MCF 10A (cell line): ENCODE data around the gene CLEC1A. TPM values are rescaled to one million over a fixed set of nuclear protein-coding genes. Genes with fewer than 3 reads are reported as not detected.

Experiments used
- BruUV-seq: library from RNA; stranded (reverse); fragments of 400-500 nt; replicated peaks from 2 replicates; lab custom pipeline; 2021; lab: Mats Ljungman, UMichigan
- CTCF ChIA-PET: fragments of 300-600 bp; sonication (Branson Sonifier 250); formaldehyde crosslinking; extraction: SDS; loops from one replicate; lab custom pipeline; 2021; ENCODE audit warnings: antibody characterized with exemption, inconsistent platforms; lab: Yijun Ruan, JAX
- POLR2A ChIA-PET: fragments of 300-600, 350-650 bp; sonication (Branson Sonifier 250); formaldehyde crosslinking; extraction: SDS; loops from one replicate; lab custom pipeline; 2020; ENCODE audit warnings: antibody characterized with exemption, inconsistent platforms; lab: Yijun Ruan, JAX
- DNase-seq: peaks from one replicate; pipeline ENCODE4 v3.0.0-alpha.2; 2018; ENCODE audit not compliant: unreplicated experiment
- H3K27ac Mint-ChIP-seq: one replicate; pipeline ENCODE4 v1.8.0; 2022; ENCODE audit warnings: mild to moderate bottlenecking, low read depth, mixed read lengths; ENCODE audit not compliant: unreplicated experiment
- H3K27me3 Mint-ChIP-seq: one replicate; pipeline ENCODE4 v1.8.0; 2022; ENCODE audit warnings: mixed read lengths; ENCODE audit not compliant: insufficient read depth, unreplicated experiment
- H3K36me3 Mint-ChIP-seq: one replicate; pipeline ENCODE4 v1.8.0; 2022; ENCODE audit warnings: mild to moderate bottlenecking, moderate library complexity, mixed read lengths; ENCODE audit not compliant: insufficient read depth, unreplicated experiment
- H3K4me1 Mint-ChIP-seq: one replicate; pipeline ENCODE4 v1.8.0; 2022; ENCODE audit warnings: mixed read lengths; ENCODE audit not compliant: insufficient read depth, unreplicated experiment
- H3K4me3 Mint-ChIP-seq: one replicate; pipeline ENCODE4 v1.8.0; 2022; ENCODE audit warnings: mild to moderate bottlenecking, moderate library complexity, mixed read lengths; ENCODE audit not compliant: unreplicated experiment
- H3K9me3 Mint-ChIP-seq: one replicate; pipeline ENCODE4 v1.8.0; 2022; ENCODE audit warnings: mixed read lengths; ENCODE audit not compliant: unreplicated experiment
- intact Hi-C: fragments of 100-400 bp; cut with micrococcal nuclease; formaldehyde crosslinking; loops from 2 replicates; pipeline ENCODE4 v1.14.1; 2022
- total RNA-seq: library from RNA; stranded (reverse); gene quantifications from 2 replicates; pipeline ENCODE4 v1.2.3, GENCODE V29; 2022
- TF ChIP-seq, protein P1 (sequence below): fragments of 200-600 bp; IDR thresholded peaks from one replicate; pipeline ENCODE4 v1.8.0; 2022; ENCODE audit warnings: antibody characterized with exemption, mild to moderate bottlenecking; ENCODE audit not compliant: unreplicated experiment

Gene CLEC1A
- total RNA-seq, 1 experiment from 2014 or later: not detected

DNA sequence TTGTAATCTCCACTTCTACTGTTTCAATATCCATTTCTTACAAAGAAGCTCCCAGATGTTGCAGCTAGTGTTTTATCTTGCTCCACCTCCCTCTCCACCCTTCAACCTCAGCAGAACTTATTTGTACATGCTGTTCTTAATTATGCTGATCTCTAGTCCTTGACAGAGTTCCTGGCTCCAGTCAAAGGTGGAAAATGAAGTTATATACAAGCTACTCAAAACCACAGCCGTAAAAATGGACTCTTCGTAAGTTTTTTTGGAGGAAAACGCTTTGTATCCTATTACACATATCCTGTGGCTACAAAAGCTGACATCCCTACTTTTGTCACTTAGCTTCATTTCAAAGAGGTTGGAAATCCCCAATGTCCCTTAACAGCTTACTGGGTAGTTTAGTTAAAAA, 1.3 kb downstream of the CLEC1A start:
- peak overlapping the region; percentile 24 for H3K27ac Mint-ChIP-seq
- no TSS peak for BruUV-seq
- no peak overlapping the region for H3K4me3 Mint-ChIP-seq
- peaks cover 20% of the 10 kb centered on the region for H3K4me1 Mint-ChIP-seq
- ChIA-PET POLR2A (interaction anchor here (0.6 to 1.0 kb wide), 6 partner anchors 15 to 1008 kb away, joined by 3 to 4 read pairs (median 3); partner anchors contain the start of gene GABARAPL1), CTCF (interaction anchor here (0.6 to 1.1 kb wide), 4 partner anchors 39 to 58 kb away, joined by 3 to 4 read pairs (median 3); no protein-coding TSS in a partner anchor)
- TF ChIP-seq, protein P1, sequence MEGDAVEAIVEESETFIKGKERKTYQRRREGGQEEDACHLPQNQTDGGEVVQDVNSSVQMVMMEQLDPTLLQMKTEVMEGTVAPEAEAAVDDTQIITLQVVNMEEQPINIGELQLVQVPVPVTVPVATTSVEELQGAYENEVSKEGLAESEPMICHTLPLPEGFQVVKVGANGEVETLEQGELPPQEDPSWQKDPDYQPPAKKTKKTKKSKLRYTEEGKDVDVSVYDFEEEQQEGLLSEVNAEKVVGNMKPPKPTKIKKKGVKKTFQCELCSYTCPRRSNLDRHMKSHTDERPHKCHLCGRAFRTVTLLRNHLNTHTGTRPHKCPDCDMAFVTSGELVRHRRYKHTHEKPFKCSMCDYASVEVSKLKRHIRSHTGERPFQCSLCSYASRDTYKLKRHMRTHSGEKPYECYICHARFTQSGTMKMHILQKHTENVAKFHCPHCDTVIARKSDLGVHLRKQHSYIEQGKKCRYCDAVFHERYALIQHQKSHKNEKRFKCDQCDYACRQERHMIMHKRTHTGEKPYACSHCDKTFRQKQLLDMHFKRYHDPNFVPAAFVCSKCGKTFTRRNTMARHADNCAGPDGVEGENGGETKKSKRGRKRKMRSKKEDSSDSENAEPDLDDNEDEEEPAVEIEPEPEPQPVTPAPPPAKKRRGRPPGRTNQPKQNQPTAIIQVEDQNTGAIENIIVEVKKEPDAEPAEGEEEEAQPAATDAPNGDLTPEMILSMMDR: no peak
- intact Hi-C loops: no loop called here
- H3K27me3 Mint-ChIP-seq: no peaks in the 10 kb centered on the region
- DNase-seq: no peak
- no peaks in the 10 kb centered on the region for H3K9me3 Mint-ChIP-seq
- H3K36me3 Mint-ChIP-seq: no peaks in the 10 kb centered on the region

DNA sequence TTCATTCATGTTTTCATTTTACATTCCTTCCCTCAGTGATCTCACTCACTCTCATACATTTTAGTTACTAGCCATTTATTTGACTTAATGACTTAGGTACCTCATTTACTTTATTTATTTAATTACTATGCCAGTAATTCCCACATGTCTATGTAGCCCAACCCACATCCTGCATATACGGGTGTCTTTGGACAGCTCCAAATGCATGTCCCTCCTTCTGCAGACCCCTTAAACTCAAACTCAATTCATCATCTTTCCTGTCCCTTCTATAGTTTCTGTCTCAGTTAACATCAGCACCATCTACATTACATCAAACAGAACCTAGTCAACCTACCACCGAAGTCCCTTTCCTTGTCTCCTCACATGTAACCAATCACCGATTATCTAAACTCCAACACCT, 2.8 kb downstream of the CLEC1A start:
- POLR2A ChIA-PET: no interaction called here
- no peak for DNase-seq
- Mint-ChIP-seq H3K27ac (no peak overlapping the region), H3K36me3 (no peaks in the 10 kb centered on the region), H3K9me3 (no peaks in the 10 kb centered on the region), H3K4me1 (peaks cover 9% of the 10 kb centered on the region), H3K27me3 (no peaks in the 10 kb centered on the region), H3K4me3 (no peak overlapping the region)
- intact Hi-C loops: no loop called here
- no TSS peak for BruUV-seq
- CTCF ChIA-PET: interaction anchor here (0.6 kb wide), 1 partner anchor 338 kb away, joined by 4 read pairs; no protein-coding TSS in a partner anchor
- TF ChIP-seq, protein P1: no peak

DNA sequence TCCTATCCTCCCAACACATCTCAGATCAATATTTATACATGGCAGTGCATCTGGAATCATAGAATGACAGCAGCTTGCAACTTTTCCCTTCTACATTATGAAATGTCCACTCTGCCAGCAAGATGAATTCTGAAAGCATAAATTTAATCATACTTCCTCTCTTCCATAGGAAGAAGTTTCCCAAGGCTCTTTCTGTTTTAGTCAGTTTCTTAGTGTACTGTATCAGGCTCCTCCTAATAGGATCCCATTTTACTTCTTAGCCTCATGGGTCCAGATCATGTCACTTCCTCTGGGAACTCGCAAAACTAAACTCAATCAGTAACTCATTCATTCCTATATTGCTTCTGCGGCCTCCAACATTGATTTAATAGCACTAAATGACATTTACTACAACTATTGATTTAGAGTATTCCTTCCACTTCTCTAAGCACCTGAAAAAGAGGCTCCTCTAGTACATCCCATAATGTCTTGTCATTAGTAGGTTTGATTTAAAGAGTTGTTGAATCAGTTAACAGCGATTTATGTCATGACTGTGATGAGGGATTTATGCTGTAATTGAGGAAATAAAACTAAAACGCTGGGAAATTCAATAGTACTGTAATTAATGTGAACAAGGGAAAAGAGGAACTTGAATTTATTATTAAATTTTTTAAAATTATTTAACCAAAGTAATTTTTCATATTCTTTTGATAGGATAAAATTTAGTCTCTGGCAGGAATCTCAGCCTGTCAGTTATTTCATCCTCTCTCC, 4.0 kb downstream of the CLEC1A start:
- Mint-ChIP-seq H3K36me3 (no peaks in the 10 kb centered on the region), H3K27ac (no peak overlapping the region), H3K9me3 (no peaks in the 10 kb centered on the region), H3K27me3 (no peaks in the 10 kb centered on the region), H3K4me3 (no peak overlapping the region), H3K4me1 (peaks cover 4% of the 10 kb centered on the region)
- intact Hi-C loops: no loop called here
- ChIA-PET POLR2A (no interaction called here), CTCF (interaction anchor here (1.2 kb wide), 1 partner anchor 45 kb away, joined by 4 read pairs; no protein-coding TSS in a partner anchor)
- TF ChIP-seq, protein P1: no peak
- no peak for DNase-seq
- no TSS peak for BruUV-seq
